Measurements from ENCODE around the gene MX2.
"Not testable (repeated sequence)": the region's sequence is repeated elsewhere in the genome, so short reads cannot be mapped to it uniquely, and the experiment has no call there.

MX2 gene

GRCh38 chr21:41342035-41342434 is 19.8 kb upstream of the MX2 start:
- DNase-seq: no peak

- DNase-seq: no peak
Measured at GRCh38 chr21:41344146-41344545, 17.7 kb upstream of the MX2 start.

- no peak for DNase-seq
Measured at GRCh38 chr21:41345356-41345755, 16.5 kb upstream of the MX2 start.

- DNase-seq: no peak
Measured at GRCh38 chr21:41345934-41346685, 15.7 kb upstream of the MX2 start.

- DNase-seq: no peak
Measured at GRCh38 chr21:41346758-41347157, 15.1 kb upstream of the MX2 start.

GRCh38 chr21:41348434-41348833 is 13.4 kb upstream of the MX2 start:
- no peak for DNase-seq

- no peak for DNase-seq
Measured at GRCh38 chr21:41349126-41349525, 12.7 kb upstream of the MX2 start.

GRCh38 chr21:41349619-41350390 is 12.0 kb upstream of the MX2 start:
- no peak for DNase-seq

- DNase-seq: no peak
Measured at GRCh38 chr21:41350436-41351155, 11.2 kb upstream of the MX2 start.

GRCh38 chr21:41357546-41357945 is 4.3 kb upstream of the MX2 start:
- DNase-seq: no peak

GRCh38 chr21:41358193-41359166 is 3.3 kb upstream of the MX2 start:
- DNase-seq: no peak

- no peak for DNase-seq
Measured at GRCh38 chr21:41359286-41359685, 2.5 kb upstream of the MX2 start.

- not testable (repeated sequence) for DNase-seq
Measured at GRCh38 chr21:41359754-41360071, 2.1 kb upstream of the MX2 start.

GRCh38 chr21:41360072-41360821 is 1.6 kb upstream of the MX2 start:
- DNase-seq: no peak

GRCh38 chr21:41361053-41361785 is 608 bp upstream of the MX2 start:
- DNase-seq: no peak

GRCh38 chr21:41362605-41363369 is 960 bp downstream of the MX2 start:
- DNase-seq: peak; percentile 35

GRCh38 chr21:41363370-41364270 is 1.8 kb downstream of the MX2 start:
- DNase-seq: no peak

GRCh38 chr21:41364308-41364707 is 2.5 kb downstream of the MX2 start:
- no peak for DNase-seq

- no peak for DNase-seq
Measured at GRCh38 chr21:41365377-41366107, 3.7 kb downstream of the MX2 start.
